Fibroblast of villous mesenchyme (primary cell): ENCODE results near the gene KAZN. TPM values are rescaled to one million over a fixed set of nuclear protein-coding genes. Genes with fewer than 3 reads are reported as not detected.
A peak's percentile ranks its signal among the peaks of the same experiment; 100 is the strongest.

Experiments
- DNase-seq: peaks from one replicate; pipeline ENCODE4 v3.0.0-alpha.2; 2010; ENCODE audit warnings: low read depth
- H3K4me3 ChIP-seq: 2 replicates; pipeline ENCODE4 v1.5.1; 2011; ENCODE audit warnings: low read depth, mild to moderate bottlenecking, low read length
- CTCF ChIP-seq: IDR thresholded peaks from 2 replicates; pipeline ENCODE4 v1.5.1; 2012; ENCODE audit warnings: low read depth, mild to moderate bottlenecking, low read length; ENCODE audit not compliant: insufficient read depth
- total RNA-seq: library from RNA; depleted of rRNA; stranded (reverse); fragments of >200 nt; gene quantifications from 2 replicates; pipeline ENCODE4 v1.2.3, GENCODE V29; 2012

The KAZN gene
- total RNA-seq, 1 donor, result 8.6 TPM

- H3K4me3 ChIP-seq, result no peak overlapping the region
- no peak for TF ChIP-seq CTCF
- DNase-seq, result no peak
Measured at GRCh38 chr1:14973773-14974172, 375.3 kb downstream of the KAZN start.

- no peak for TF ChIP-seq CTCF
- H3K4me3 ChIP-seq, result no peak overlapping the region
- peak; percentile 59 for DNase-seq
Measured at GRCh38 chr1:14974361-14974760, 375.9 kb downstream of the KAZN start.

- DNase-seq, result no peak
- H3K4me3 ChIP-seq, result no peak overlapping the region
- TF ChIP-seq CTCF, result no peak
Measured at GRCh38 chr1:14975119-14975518, 376.6 kb downstream of the KAZN start.

GRCh38 chr1:14976256-14976655 is 377.8 kb downstream of the KAZN start:
- no peak overlapping the region for H3K4me3 ChIP-seq
- no peak for DNase-seq
- TF ChIP-seq CTCF, result no peak

- no peak overlapping the region for H3K4me3 ChIP-seq
- TF ChIP-seq CTCF, result no peak
- DNase-seq, result no peak
Measured at GRCh38 chr1:14977338-14977931, 378.9 kb downstream of the KAZN start.

- TF ChIP-seq CTCF, result no peak
- no peak overlapping the region for H3K4me3 ChIP-seq
- DNase-seq, result peak; percentile 58
Measured at GRCh38 chr1:14980621-14981218, 382.2 kb downstream of the KAZN start.

- no peak for TF ChIP-seq CTCF
- H3K4me3 ChIP-seq, result no peak overlapping the region
- no peak for DNase-seq
Measured at GRCh38 chr1:14982029-14982428, 383.5 kb downstream of the KAZN start.
